HG03575 (cell line): ENCODE results near the gene HGF.

Source experiments
- ATAC-seq: cut with Tn5 transposase; IDR thresholded peaks from one replicate; pipeline ENCODE4 v1.9.1; 2021; ENCODE audit not compliant: unreplicated experiment, insufficient number of reproducible peaks, low FRiP score; ENCODE audit errors: extremely low read depth

HGF gene

DNA sequence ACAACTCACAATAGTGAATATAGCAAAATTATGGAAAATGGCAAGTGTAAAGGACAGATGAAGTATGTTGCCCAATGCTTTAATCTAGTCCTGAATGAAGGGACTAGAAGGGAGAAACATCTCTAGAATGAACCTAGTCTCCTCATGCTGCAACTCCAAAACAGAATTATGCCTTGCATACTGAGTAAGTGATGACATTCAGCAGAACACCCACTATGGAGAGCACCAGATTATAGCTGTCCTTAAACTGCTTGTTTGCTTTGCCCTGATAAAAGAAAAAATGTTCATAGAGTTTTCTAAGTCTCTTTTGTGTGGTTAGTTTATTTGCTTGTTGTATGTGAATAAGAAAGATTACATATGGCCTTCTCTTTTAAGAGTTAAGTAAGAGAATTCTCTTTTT lies 7.8 kb upstream of the HGF start:
- no peak for ATAC-seq

GRCh38 chr7:81776948-81777630 lies 7.2 kb upstream of the HGF start:
- no peak for ATAC-seq

DNA sequence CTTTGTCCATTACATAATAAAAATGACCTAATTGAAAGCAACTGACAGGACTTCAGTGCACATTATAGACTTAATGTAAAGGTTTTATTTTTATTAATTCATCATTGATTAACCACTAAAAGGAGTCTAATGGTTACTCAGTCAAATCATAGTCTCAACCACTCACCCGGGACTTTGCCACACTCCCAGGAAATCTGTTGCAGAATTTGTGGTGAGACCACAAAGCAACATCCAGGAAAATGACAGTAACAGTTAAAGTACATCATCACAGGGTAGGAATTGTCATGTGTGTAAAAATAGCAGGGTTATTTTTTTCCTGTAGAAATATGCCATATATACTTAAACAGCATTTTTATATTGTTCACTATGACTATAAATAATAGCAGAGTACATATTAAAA lies 6.3 kb upstream of the HGF start:
- ATAC-seq: no peak

- no peak for ATAC-seq
These were observed 5.7 kb upstream of the HGF start for GRCh38 chr7:81775560-81775959.

- no peak for ATAC-seq
These were observed 4.7 kb upstream of the HGF start for GRCh38 chr7:81774551-81774950.

- no peak for ATAC-seq
These were observed 929 bp upstream of the HGF start for GRCh38 chr7:81770728-81771223.

DNA sequence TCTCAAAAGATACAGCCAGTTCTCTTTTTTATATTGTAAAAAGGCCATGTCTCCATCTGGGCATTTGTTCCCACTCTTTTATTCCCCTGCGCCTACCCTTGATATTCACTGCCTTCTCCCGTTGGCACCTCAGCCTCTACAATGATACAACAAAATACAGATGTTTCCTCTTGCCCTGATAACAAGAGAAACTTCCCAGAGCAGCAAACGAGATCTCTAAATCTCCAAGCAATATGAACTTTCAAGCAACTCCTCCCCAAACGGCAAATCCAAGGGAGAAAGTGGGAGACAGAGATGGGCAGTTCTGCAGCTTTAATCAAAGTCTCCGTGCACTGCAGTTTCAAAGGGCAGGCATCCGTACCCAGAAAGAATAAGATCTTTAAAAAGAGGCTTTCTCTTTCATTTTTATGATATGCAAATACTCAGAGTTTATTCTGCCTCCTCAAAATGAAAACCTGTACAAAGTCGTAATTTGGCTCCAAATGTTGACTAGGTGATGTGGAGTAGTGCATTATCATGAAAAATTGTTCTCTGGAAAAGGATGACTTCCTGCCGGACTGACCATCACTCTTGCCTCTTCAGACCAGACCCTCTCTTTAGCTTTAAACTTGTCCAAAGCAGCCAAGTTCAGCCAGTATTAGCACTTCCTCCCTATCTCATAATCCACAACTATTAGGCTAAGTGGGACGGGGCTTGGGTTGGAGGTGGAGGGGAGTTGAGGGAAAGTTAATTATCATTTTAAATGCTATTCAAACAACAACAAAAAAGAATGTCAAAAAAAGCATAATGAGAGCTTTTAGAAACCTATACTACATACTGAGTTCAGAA lies 682 bp downstream of the HGF start:
- ATAC-seq: no peak

- no peak for ATAC-seq
These were observed 1.9 kb downstream of the HGF start for GRCh38 chr7:81767926-81768325.

- ATAC-seq: no peak
These were observed 8.0 kb downstream of the HGF start for GRCh38 chr7:81761821-81762220.

- ATAC-seq: no peak
These were observed 8.8 kb downstream of the HGF start for GRCh38 chr7:81761031-81761430.

- ATAC-seq: no peak
These were observed 14.7 kb downstream of the HGF start for GRCh38 chr7:81754918-81755696.

DNA sequence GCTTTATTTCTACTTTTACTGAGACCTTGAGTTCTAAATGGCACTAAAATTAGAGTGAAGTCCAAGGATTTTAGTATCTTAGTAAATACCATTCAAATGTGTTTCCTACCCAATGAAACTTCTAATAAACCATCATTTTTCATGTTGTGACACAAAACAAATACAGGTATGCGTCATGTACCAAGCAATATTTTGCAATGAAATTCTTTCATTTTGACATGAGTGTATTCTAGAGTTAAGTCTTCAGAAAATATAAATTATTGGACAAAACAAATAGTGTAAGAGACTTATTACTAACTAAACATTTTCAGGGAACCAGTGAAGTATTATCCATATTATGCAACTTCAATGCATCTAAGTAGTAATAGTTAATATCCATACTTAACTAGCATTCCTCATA lies 16.5 kb downstream of the HGF start:
- no peak for ATAC-seq

DNA sequence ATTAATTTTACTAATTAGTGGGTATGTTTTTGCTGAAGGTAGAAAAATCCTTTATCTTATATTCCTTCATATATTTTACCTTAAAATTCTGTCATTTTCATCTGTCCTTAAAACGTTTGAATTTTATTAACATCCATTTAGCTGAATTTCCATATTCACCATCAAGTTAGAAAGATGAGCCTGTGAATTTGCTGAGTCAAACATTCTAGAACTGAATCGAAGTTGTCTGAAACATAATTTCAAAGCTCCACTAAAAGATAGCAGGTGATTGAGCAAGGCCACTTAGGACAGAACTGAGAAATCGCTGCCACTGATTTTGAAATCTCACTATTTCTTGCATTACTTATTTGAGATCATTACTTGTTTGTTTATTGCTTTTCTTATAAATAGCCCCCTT lies 17.5 kb downstream of the HGF start:
- ATAC-seq: no peak

GRCh38 chr7:81751619-81752317 lies 18.1 kb downstream of the HGF start:
- ATAC-seq: no peak

DNA sequence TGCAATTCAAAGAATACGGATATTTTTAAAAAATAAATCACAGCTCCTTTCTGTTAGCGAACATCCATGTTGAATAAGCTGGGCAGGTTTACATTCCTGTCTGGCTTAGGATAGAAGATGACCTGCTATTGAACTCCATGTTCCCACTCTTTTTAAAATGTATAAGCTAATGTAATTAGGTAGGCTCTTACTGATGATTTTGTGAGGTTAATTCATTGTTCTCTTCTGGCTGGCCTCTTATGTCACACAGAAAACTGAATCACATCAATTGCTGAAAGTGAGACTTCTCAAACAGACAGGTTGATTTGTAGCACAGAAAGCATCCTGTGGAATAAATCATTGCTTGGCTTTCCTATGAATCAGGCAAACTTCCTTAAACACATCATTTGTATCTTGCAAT lies 24.2 kb downstream of the HGF start:
- no peak for ATAC-seq

- ATAC-seq: no peak
These were observed 25.5 kb downstream of the HGF start for GRCh38 chr7:81744389-81744788.

DNA sequence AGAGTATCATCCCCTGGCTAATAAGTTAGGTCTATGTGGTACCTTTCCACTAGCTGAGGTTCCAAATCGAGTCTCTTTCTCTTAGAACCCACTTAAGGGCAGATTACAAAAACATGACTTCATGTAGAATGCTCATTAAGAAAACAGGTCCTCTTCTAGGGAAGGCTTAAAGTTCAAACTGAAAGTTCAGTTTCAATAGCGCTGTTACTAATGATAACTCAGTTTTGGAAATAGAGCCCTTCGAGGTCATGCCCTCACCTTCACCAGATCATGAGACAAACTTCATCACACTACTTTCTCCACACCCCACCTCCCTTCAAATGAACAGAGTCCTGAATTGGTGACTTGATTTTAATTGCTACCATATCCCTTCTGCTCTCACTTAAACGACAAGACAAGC lies 26.2 kb downstream of the HGF start:
- ATAC-seq: no peak

GRCh38 chr7:81743201-81743600 lies 26.6 kb downstream of the HGF start:
- no peak for ATAC-seq

DNA sequence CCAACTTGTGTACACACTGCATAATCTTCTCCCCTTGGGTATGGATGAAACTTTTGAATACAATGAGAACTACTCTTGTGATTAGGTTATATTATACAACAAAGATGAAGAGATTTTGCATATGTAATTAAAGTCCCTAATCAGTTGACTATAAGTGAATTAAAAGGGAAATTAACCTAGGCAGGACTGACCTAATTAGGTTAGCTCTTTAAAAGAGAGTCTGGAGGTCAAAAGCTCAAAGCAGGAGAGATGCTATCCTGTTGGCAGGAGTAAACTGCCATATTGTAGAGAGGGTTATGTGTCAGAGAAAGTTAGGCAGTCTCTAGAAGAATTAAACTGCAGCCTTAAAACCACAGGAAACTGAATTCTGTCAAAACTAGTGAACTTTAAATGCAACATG lies 29.4 kb downstream of the HGF start:
- no peak for ATAC-seq
